DOHH2 (cell line): ENCODE measurements around the gene SUPT4H1.
"Not testable (repeated sequence)": the region's sequence is repeated elsewhere in the genome, so short reads cannot be mapped to it uniquely, and the experiment has no call there.

Source experiments
- H3F3A ChIP-seq: fragments of 200-600 bp; sonication (generic), shearing (Covaris generic); 2 replicates; pipeline ENCODE4 v1.6.0; 2016; ENCODE audit warnings: antibody characterized with exemption, mild to moderate bottlenecking; ENCODE audit not compliant: control insufficient read depth, insufficient read depth
- H3K27ac ChIP-seq: fragments of 200-600 bp; sonication (generic); 2 replicates; pipeline ENCODE4 v1.5.1; 2014; ENCODE audit warnings: low read depth, mild to moderate bottlenecking, low read length, moderate library complexity
- H3K27me3 ChIP-seq: fragments of 200-600 bp; sonication (generic); 2 replicates; pipeline ENCODE4 v1.6.1; 2014; ENCODE audit warnings: mild to moderate bottlenecking, low read length, mixed read lengths; ENCODE audit not compliant: control insufficient read depth
- H3K36me3 ChIP-seq: fragments of 200-600 bp; sonication (generic); 2 replicates; pipeline ENCODE4 v1.6.1; 2014; ENCODE audit warnings: mild to moderate bottlenecking, low read length, moderate library complexity, mixed read lengths; ENCODE audit not compliant: control insufficient read depth
- H3K4me1 ChIP-seq: fragments of 200-600 bp; sonication (generic); 2 replicates; pipeline ENCODE4 v1.6.1; 2014; ENCODE audit warnings: mild to moderate bottlenecking, low read length, mixed read lengths; ENCODE audit not compliant: control insufficient read depth
- H3K4me2 ChIP-seq: fragments of 200-600 bp; sonication (generic); 2 replicates; pipeline ENCODE4 v1.6.0; 2014; ENCODE audit warnings: mild to moderate bottlenecking, low read length, moderate library complexity
- H3K4me3 ChIP-seq: fragments of 200-600 bp; sonication (generic); 2 replicates; pipeline ENCODE4 v1.5.1; 2014; ENCODE audit warnings: mild to moderate bottlenecking, low read length, mixed read lengths
- H3K79me2 ChIP-seq: fragments of 200-600 bp; sonication (generic); 2 replicates; pipeline ENCODE4 v1.6.1; 2014; ENCODE audit warnings: mild to moderate bottlenecking, low read length, mixed read lengths; ENCODE audit not compliant: control insufficient read depth
- H3K9me2 ChIP-seq: fragments of 200-600 bp; sonication (generic); replicated peaks from 2 replicates; pipeline ENCODE4 v1.6.1; 2014; ENCODE audit warnings: mild to moderate bottlenecking, low read length, mixed read lengths; ENCODE audit not compliant: control insufficient read depth
- H3K9me3 ChIP-seq: fragments of 200-600 bp; sonication (generic); 2 replicates; pipeline ENCODE4 v1.6.1; 2014; ENCODE audit warnings: antibody characterized with exemption, low read length, mixed read lengths; ENCODE audit not compliant: control insufficient read depth, insufficient read depth
- H4K20me1 ChIP-seq: fragments of 200-600 bp; sonication (generic); 2 replicates; pipeline ENCODE4 v1.6.0; 2014; ENCODE audit warnings: low read depth, mild to moderate bottlenecking, antibody characterized with exemption, low read length, moderate library complexity; ENCODE audit not compliant: control insufficient read depth, insufficient read depth
- EZH2phosphoT487 ChIP-seq: fragments of 200-600 bp; sonication (generic); IDR thresholded peaks from 2 replicates; pipeline ENCODE4 v1.6.1; 2017; ENCODE audit warnings: borderline replicate concordance, mild to moderate bottlenecking, antibody characterized with exemption, low read length, moderate library complexity, mixed read lengths
- TF ChIP-seq, protein P1 (sequence below): fragments of 200-600 bp; sonication (generic); IDR thresholded peaks from one replicate; pipeline ENCODE4 v1.5.1; 2014; ENCODE audit warnings: antibody characterized with exemption, mild to moderate bottlenecking, low read depth, low read length; ENCODE audit not compliant: poor library complexity, severe bottlenecking

Gene SUPT4H1

DNA sequence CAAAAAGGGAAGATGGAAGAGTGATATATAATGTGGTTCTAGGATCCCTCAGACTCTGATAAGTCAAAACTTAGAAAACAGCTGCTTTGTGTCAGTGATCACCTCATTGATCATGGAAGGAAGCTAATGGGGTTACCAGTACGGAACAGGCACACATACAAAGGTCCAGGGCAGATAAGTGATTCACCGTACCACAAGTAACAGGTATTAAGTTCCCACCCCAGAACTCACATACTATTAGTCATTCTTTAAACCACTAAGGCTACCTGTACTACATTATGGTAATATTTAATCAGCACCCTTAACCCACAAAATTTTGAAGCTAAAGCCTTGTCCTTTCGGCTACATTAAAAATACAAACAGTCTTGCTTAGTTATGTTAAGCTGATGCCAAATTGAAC lies 48.0 kb upstream of the SUPT4H1 start:
- no peaks in the 10 kb centered on the region for H3K36me3 ChIP-seq
- no peaks in the 10 kb centered on the region for H4K20me1 ChIP-seq
- no peak overlapping the region for H3K4me2 ChIP-seq
- no peaks in the 10 kb centered on the region for H3F3A ChIP-seq
- peaks cover 37% of the 10 kb centered on the region for H3K27me3 ChIP-seq
- H3K4me1 ChIP-seq, result no peaks in the 10 kb centered on the region
- H3K9me3 ChIP-seq, result no peaks in the 10 kb centered on the region
- TF ChIP-seq EZH2phosphoT487, result no peak
- TF ChIP-seq, protein P1, sequence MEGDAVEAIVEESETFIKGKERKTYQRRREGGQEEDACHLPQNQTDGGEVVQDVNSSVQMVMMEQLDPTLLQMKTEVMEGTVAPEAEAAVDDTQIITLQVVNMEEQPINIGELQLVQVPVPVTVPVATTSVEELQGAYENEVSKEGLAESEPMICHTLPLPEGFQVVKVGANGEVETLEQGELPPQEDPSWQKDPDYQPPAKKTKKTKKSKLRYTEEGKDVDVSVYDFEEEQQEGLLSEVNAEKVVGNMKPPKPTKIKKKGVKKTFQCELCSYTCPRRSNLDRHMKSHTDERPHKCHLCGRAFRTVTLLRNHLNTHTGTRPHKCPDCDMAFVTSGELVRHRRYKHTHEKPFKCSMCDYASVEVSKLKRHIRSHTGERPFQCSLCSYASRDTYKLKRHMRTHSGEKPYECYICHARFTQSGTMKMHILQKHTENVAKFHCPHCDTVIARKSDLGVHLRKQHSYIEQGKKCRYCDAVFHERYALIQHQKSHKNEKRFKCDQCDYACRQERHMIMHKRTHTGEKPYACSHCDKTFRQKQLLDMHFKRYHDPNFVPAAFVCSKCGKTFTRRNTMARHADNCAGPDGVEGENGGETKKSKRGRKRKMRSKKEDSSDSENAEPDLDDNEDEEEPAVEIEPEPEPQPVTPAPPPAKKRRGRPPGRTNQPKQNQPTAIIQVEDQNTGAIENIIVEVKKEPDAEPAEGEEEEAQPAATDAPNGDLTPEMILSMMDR, result no peak
- no peak overlapping the region for H3K27ac ChIP-seq
- H3K79me2 ChIP-seq, result no peaks in the 10 kb centered on the region
- no peaks in the 10 kb centered on the region for H3K9me2 ChIP-seq
- H3K4me3 ChIP-seq, result no peak overlapping the region

DNA sequence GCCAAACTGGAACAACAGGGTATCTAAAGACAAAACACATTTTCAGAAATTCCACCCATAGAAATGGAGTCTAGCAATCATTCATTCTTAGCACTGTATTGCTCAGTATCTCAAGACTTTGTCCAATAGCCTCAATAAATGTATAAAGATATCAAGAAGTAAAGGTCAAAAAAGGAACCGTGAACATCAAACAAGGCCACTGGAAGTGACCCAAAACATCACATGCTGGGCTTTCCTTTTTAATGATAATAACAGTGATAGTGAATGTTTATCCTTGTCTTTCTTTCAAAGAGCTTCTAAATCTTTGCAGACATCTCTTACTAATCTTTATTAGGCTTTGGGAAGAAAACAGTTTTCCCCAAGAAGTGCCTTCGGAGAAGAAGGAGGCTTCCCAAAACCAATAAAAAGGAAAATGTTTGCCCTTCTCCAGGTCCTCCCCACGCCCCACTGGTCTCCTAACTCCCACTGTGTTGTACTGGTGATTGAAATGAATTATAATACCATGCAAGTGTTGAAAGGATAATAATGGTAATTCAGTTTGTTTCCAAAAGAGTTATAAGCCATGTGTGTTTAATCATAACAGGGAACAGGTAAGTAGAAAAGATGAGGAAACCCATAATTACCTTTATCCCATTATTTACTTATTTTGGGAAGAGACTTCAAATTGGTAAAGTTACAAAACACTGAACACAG lies 46.7 kb upstream of the SUPT4H1 start:
- H3K9me3 ChIP-seq, result no peaks in the 10 kb centered on the region
- no peaks in the 10 kb centered on the region for H3K9me2 ChIP-seq
- no peaks in the 10 kb centered on the region for H3F3A ChIP-seq
- no peak overlapping the region for H3K4me3 ChIP-seq
- H3K4me2 ChIP-seq, result no peak overlapping the region
- H3K4me1 ChIP-seq, result no peaks in the 10 kb centered on the region
- no peaks in the 10 kb centered on the region for H4K20me1 ChIP-seq
- H3K79me2 ChIP-seq, result no peaks in the 10 kb centered on the region
- H3K36me3 ChIP-seq, result no peaks in the 10 kb centered on the region
- H3K27ac ChIP-seq, result no peak overlapping the region
- peaks cover 38% of the 10 kb centered on the region for H3K27me3 ChIP-seq
- TF ChIP-seq EZH2phosphoT487, result no peak
- TF ChIP-seq, protein P1, result no peak

DNA sequence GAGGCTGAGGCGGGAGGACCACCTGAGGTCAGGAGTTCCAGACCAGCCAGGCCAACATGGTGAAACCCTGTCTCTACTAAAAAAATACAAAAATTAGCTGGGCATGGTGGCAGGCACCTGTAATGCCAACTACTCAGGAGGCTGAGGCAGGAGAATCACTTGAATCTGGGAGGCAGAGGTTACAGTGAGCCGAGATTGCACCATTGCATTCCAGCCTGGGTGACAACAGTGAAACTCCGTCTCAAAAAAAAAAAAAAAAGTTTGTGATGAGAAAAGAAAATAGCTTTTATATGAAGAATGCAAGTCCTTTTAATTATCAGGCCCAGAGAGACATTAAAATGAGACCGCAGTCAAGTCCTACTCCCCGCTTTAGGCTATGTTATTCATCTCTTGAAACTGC lies 45.4 kb upstream of the SUPT4H1 start:
- H3K4me1 ChIP-seq, H3K4me2 ChIP-seq, H3F3A ChIP-seq, H3K79me2 ChIP-seq, H3K9me2 ChIP-seq, H3K27ac ChIP-seq, H3K36me3 ChIP-seq, H4K20me1 ChIP-seq, H3K9me3 ChIP-seq, H3K4me3 ChIP-seq: not testable (repeated sequence)
- peaks cover 35% of the 10 kb centered on the region for H3K27me3 ChIP-seq

DNA sequence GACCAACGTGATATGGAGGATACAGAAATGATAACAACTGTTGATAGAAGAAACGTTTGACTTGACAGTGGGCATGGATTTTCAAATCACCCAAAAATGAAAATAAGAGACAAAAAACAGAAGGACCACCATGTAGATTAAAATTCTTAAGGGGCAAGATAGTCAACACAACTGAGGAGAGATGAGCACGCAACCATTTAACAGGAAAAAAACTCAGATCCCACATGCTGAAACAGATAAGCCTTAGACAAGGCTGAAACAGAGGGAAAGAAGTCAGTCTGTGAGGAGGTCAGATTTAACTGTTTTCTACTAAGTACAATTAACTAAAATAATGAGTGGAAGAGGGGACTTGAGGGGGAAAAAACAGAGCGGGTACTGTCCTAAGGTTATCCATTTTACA lies 44.2 kb upstream of the SUPT4H1 start:
- peaks cover 36% of the 10 kb centered on the region for H3K27me3 ChIP-seq
- no peaks in the 10 kb centered on the region for H3K9me2 ChIP-seq
- H3K9me3 ChIP-seq, result no peaks in the 10 kb centered on the region
- no peaks in the 10 kb centered on the region for H3F3A ChIP-seq
- no peak overlapping the region for H3K27ac ChIP-seq
- no peak for TF ChIP-seq EZH2phosphoT487
- TF ChIP-seq, protein P1, result no peak
- H4K20me1 ChIP-seq, result no peaks in the 10 kb centered on the region
- no peaks in the 10 kb centered on the region for H3K79me2 ChIP-seq
- no peaks in the 10 kb centered on the region for H3K36me3 ChIP-seq
- H3K4me2 ChIP-seq, result no peak overlapping the region
- H3K4me3 ChIP-seq, result no peak overlapping the region
- H3K4me1 ChIP-seq, result no peaks in the 10 kb centered on the region
